Ammon's horn (tissue), 1 donor: ENCODE results near the gene AGPAT2.

Experiments
- DNase-seq: peaks from one replicate; pipeline ENCODE4 v3.0.0-alpha.2; 2016; ENCODE audit warnings: low spot score

The AGPAT2 gene

GRCh38 chr9:136687721-136688223, 515 bp upstream of the AGPAT2 start:
- DNase-seq = no peak

GRCh38 chr9:136686534-136686793, 793 bp downstream of the AGPAT2 start:
- DNase-seq = no peak

- DNase-seq = no peak
These were observed 1.3 kb downstream of the AGPAT2 start for GRCh38 chr9:136685790-136686533.

- DNase-seq = no peak
These were observed 2.0 kb downstream of the AGPAT2 start for GRCh38 chr9:136685216-136685615.

- DNase-seq = no peak
These were observed 2.5 kb downstream of the AGPAT2 start for GRCh38 chr9:136684799-136685198.

GRCh38 chr9:136684339-136684738, 2.9 kb downstream of the AGPAT2 start:
- DNase-seq = no peak

GRCh38 chr9:136683755-136684154, 3.5 kb downstream of the AGPAT2 start:
- no peak for DNase-seq

- DNase-seq = no peak
These were observed 4.0 kb downstream of the AGPAT2 start for GRCh38 chr9:136683173-136683745.

GRCh38 chr9:136682710-136683109, 4.5 kb downstream of the AGPAT2 start:
- DNase-seq = no peak

- DNase-seq = no peak
These were observed 5.1 kb downstream of the AGPAT2 start for GRCh38 chr9:136681945-136682699.

GRCh38 chr9:136681029-136681428, 6.2 kb downstream of the AGPAT2 start:
- DNase-seq = no peak

- peak; percentile 44 for DNase-seq
These were observed 7.8 kb downstream of the AGPAT2 start for GRCh38 chr9:136679431-136679941.

- no peak for DNase-seq
These were observed 8.6 kb downstream of the AGPAT2 start for GRCh38 chr9:136678624-136679023.

- DNase-seq = no peak
These were observed 9.2 kb downstream of the AGPAT2 start for GRCh38 chr9:136678034-136678433.

GRCh38 chr9:136676920-136677686, 10.2 kb downstream of the AGPAT2 start:
- DNase-seq = no peak

- DNase-seq = no peak
These were observed 10.9 kb downstream of the AGPAT2 start for GRCh38 chr9:136676297-136676794.

GRCh38 chr9:136675477-136676296, 11.6 kb downstream of the AGPAT2 start:
- DNase-seq = no peak

GRCh38 chr9:136674786-136675349, 12.4 kb downstream of the AGPAT2 start:
- no peak for DNase-seq

- no peak for DNase-seq
These were observed 13.1 kb downstream of the AGPAT2 start for GRCh38 chr9:136673975-136674785.
